Gastrocnemius medialis (tissue), 4 donors: Measurements from ENCODE around the gene LRRTM3. TPM values are rescaled to one million over a fixed set of nuclear protein-coding genes. Genes with fewer than 3 reads are reported as not detected.

Source experiments
- ATAC-seq, 2 donors: fragments of 150-250 bp; one replicate each; pipeline ENCODE4 v1.9.1; 2016
- DNase-seq, 2 donors: peaks; one replicate each; pipeline ENCODE4 v3.0.0-alpha.2; 2019
- H3K27ac ChIP-seq, 4 donors: fragments of 200-600 bp; sonication (generic); 1 replicate in 1 of 4; 2 replicates in 3 of 4; pipeline ENCODE4 v1.5.1; 2016 to 2018; ENCODE audit warnings: mild to moderate bottlenecking in 2 of 4, moderate library complexity in 1 of 4
- H3K27me3 ChIP-seq, 3 donors: fragments of 200-600 bp; sonication (generic) in 2 of 3; 1 replicate in 1 of 3; 2 replicates in 2 of 3; pipeline versions ENCODE4 v1.5.1 to v1.6.0; 2016 to 2019; ENCODE audit warnings: mild to moderate bottlenecking in 1 of 3, moderate library complexity in 1 of 3
- H3K36me3 ChIP-seq, 2 donors: fragments of 200-600 bp; sonication (generic) in 1 of 2; one replicate each; pipeline ENCODE4 v1.5.1; 2017 to 2018
- H3K4me1 ChIP-seq, 2 donors: fragments of 200-600 bp; sonication (generic) in 1 of 2; one replicate each; pipeline ENCODE4 v1.5.1; 2016 to 2017; ENCODE audit warnings: mild to moderate bottlenecking in 2 of 2
- H3K4me3 ChIP-seq, 4 donors: fragments of 200-600 bp; sonication (generic) in 3 of 4; 1 replicate in 1 of 4; 2 replicates in 3 of 4; pipeline ENCODE4 v1.5.1; 2016 to 2019; ENCODE audit warnings: mild to moderate bottlenecking in 2 of 4
- H3K9me3 ChIP-seq, 3 donors: fragments of 200-600 bp; sonication (generic) in 2 of 3; 1 replicate in 1 of 3; 2 replicates in 2 of 3; pipeline ENCODE4 v1.5.1; 2016 to 2019
- CTCF ChIP-seq, 5 experiments: fragments of 450-650 bp in 3 of 5; fragments of 200-600 bp in 2 of 5; sonication (generic) in 2 of 5; IDR thresholded peaks in 4 of 5; conservative IDR thresholded peaks in 1 of 5; 1 replicate in 4 of 5; 2 replicates in 1 of 5; pipeline ENCODE4 v1.5.1; 2016 to 2019; ENCODE audit warnings: antibody characterized with exemption in 5 of 5, mild to moderate bottlenecking in 3 of 5, moderate library complexity in 3 of 5
- POLR2A ChIP-seq, 2 donors: fragments of 450-650 bp; IDR thresholded peaks; one replicate each; pipeline ENCODE4 v1.6.1; 2017; ENCODE audit warnings: antibody characterized with exemption in 2 of 2, mild to moderate bottlenecking in 2 of 2, moderate library complexity in 2 of 2
- in situ Hi-C, 4 donors: fragments of 200-750 bp; cut with MboI; loops; one replicate each; pipeline versions ENCODE4 v1.15.0 to v1.8.0; 2017; ENCODE audit warnings: low sequenced_read_pairs in 4 of 4
- intact Hi-C: fragments of 100-400 bp; cut with DNase I; formaldehyde crosslinking; loops from one replicate; pipeline ENCODE4 v1.15.1; 2023; ENCODE audit warnings: low total_unique reads
- total RNA-seq, 4 donors: library from RNA; depleted of rRNA; stranded (reverse); fragments of >200 nt; gene quantifications; one replicate each; pipeline versions ENCODE4 v1.1.0 to v1.2.3, GENCODE V29; 2016

LRRTM3 gene
- total RNA-seq, 4 donors from 2014 or later: not detected

- no peak for DNase-seq
- TF ChIP-seq CTCF (IDR thresholded peaks at IDR 0.05 in 4 of 5, conservative IDR thresholded peaks at IDR 0.05 in 1 of 5) (no peak), POLR2A (IDR thresholded peaks at IDR 0.05) (no peak)
- Histone ChIP-seq H3K4me3 (no peak overlapping the region), H3K9me3 (no peaks in the 10 kb centered on the region), H3K27me3 (no peaks in the 10 kb centered on the region), H3K36me3 (no peaks in the 10 kb centered on the region), H3K4me1 (peaks cover 4 to 18% of the 10 kb centered on the region in 2 donors), H3K27ac (no peak overlapping the region)
- no peak for ATAC-seq
- in situ Hi-C loops: no loop called here
- intact Hi-C loops: no loop called here
These were observed 44.0 kb upstream of the LRRTM3 start for GRCh38 chr10:66881814-66882213.

- no peak overlapping the region for H3K27ac ChIP-seq
- intact Hi-C loops (no loop called here), in situ Hi-C loops (no loop called here)
- ATAC-seq (no peak), DNase-seq (no peak)
- H3K36me3 ChIP-seq: no peaks in the 10 kb centered on the region
- no peaks in the 10 kb centered on the region for H3K9me3 ChIP-seq
- TF ChIP-seq POLR2A (IDR thresholded peaks at IDR 0.05): no peak
- TF ChIP-seq CTCF (IDR thresholded peaks at IDR 0.05 in 4 of 5, conservative IDR thresholded peaks at IDR 0.05 in 1 of 5): no peak
- peaks cover 4 to 18% of the 10 kb centered on the region in 2 donors for H3K4me1 ChIP-seq
- H3K4me3 ChIP-seq: no peak overlapping the region
- H3K27me3 ChIP-seq: no peaks in the 10 kb centered on the region
These were observed 43.6 kb upstream of the LRRTM3 start for GRCh38 chr10:66882271-66882670.

- Histone ChIP-seq H3K4me1 (peaks cover 0 to 2% of the 10 kb centered on the region in 2 donors), H3K4me3 (no peak overlapping the region), H3K36me3 (no peaks in the 10 kb centered on the region), H3K9me3 (no peaks in the 10 kb centered on the region), H3K27me3 (no peaks in the 10 kb centered on the region), H3K27ac (no peak overlapping the region)
- in situ Hi-C loops: no loop called here
- TF ChIP-seq POLR2A (IDR thresholded peaks at IDR 0.05) (no peak), CTCF (IDR thresholded peaks at IDR 0.05 in 4 of 5, conservative IDR thresholded peaks at IDR 0.05 in 1 of 5) (no peak)
- no peak for ATAC-seq
- DNase-seq: no peak
- intact Hi-C loops: no loop called here
These were observed 39.0 kb upstream of the LRRTM3 start for GRCh38 chr10:66886848-66887247.

- no peak overlapping the region for H3K4me3 ChIP-seq
- intact Hi-C loops (no loop called here), in situ Hi-C loops (no loop called here)
- no peaks in the 10 kb centered on the region for H3K4me1 ChIP-seq
- H3K27me3 ChIP-seq: no peaks in the 10 kb centered on the region
- H3K36me3 ChIP-seq: no peaks in the 10 kb centered on the region
- ATAC-seq (no peak), DNase-seq (no peak)
- H3K9me3 ChIP-seq: no peaks in the 10 kb centered on the region
- H3K27ac ChIP-seq: no peak overlapping the region
- no peak for TF ChIP-seq POLR2A (IDR thresholded peaks at IDR 0.05)
- no peak for TF ChIP-seq CTCF (IDR thresholded peaks at IDR 0.05 in 4 of 5, conservative IDR thresholded peaks at IDR 0.05 in 1 of 5)
These were observed 37.6 kb upstream of the LRRTM3 start for GRCh38 chr10:66888237-66888636.

- in situ Hi-C loops (no loop called here), intact Hi-C loops (no loop called here)
- H3K36me3 ChIP-seq: no peaks in the 10 kb centered on the region
- DNase-seq: no peak
- no peaks in the 10 kb centered on the region for H3K9me3 ChIP-seq
- no peak overlapping the region for H3K4me3 ChIP-seq
- no peaks in the 10 kb centered on the region for H3K27me3 ChIP-seq
- no peak for TF ChIP-seq POLR2A (IDR thresholded peaks at IDR 0.05)
- TF ChIP-seq CTCF (IDR thresholded peaks at IDR 0.05 in 4 of 5, conservative IDR thresholded peaks at IDR 0.05 in 1 of 5): no peak
- H3K4me1 ChIP-seq: no peaks in the 10 kb centered on the region
- ATAC-seq: no peak
- H3K27ac ChIP-seq: no peak overlapping the region
These were observed 33.0 kb upstream of the LRRTM3 start for GRCh38 chr10:66892871-66893270.
